GM12878 (cell line): ENCODE data around the gene GORASP2. TPM values are rescaled to one million over a fixed set of nuclear protein-coding genes. Genes with fewer than 3 reads are reported as not detected.

Source experiments
- GATAD2B ChIP-seq: fragments of 450-650 bp; conservative IDR thresholded peaks from 2 replicates; pipeline ENCODE4 v1.6.1; 2017; ENCODE audit warnings: low read depth, mild to moderate bottlenecking, moderate library complexity
- HDGF ChIP-seq: fragments of 450-650 bp; IDR thresholded peaks from 2 replicates; pipeline ENCODE4 v1.6.1; 2016; ENCODE audit warnings: antibody characterized with exemption
- KDM1A ChIP-seq: fragments of 200-600 bp; sonication (generic); IDR thresholded peaks from 2 replicates; pipeline ENCODE4 v1.6.1; 2016; ENCODE audit warnings: borderline replicate concordance
- RELA ChIP-seq: fragments of 450-650 bp; IDR thresholded peaks from 2 replicates; pipeline ENCODE4 v1.8.0; 2014; ENCODE audit warnings: borderline replicate concordance; ENCODE audit not compliant: partially characterized antibody
- SPI1 ChIP-seq: IDR thresholded peaks from 2 replicates; pipeline ENCODE4 v1.6.1; 2011; ENCODE audit warnings: low read depth, mild to moderate bottlenecking, low read length, moderate library complexity, borderline replicate concordance; ENCODE audit not compliant: insufficient read depth
- TAF1 ChIP-seq: IDR thresholded peaks from 2 replicates; pipeline ENCODE4 v1.6.1; 2011; ENCODE audit warnings: mild to moderate bottlenecking, low read depth, low read length, borderline replicate concordance
- TBL1XR1 ChIP-seq: IDR thresholded peaks from 2 replicates; pipeline ENCODE4 v1.6.1; 2012; ENCODE audit warnings: low read depth, low read length, improper control_type of control experiment
- ZBED1 ChIP-seq: IDR thresholded peaks from 2 replicates; pipeline ENCODE4 v1.6.1; 2016; ENCODE audit warnings: borderline replicate concordance
- ZNF207 ChIP-seq: fragments of 450-650 bp; IDR thresholded peaks from 2 replicates; pipeline ENCODE4 v1.6.1; 2014; ENCODE audit warnings: antibody characterized with exemption, mild to moderate bottlenecking, borderline replicate concordance
- ZNF217 ChIP-seq: fragments of 450-650 bp; IDR thresholded peaks from 2 replicates; pipeline ENCODE4 v1.6.1; 2017; ENCODE audit warnings: antibody characterized with exemption, mild to moderate bottlenecking
- ZNF384 ChIP-seq: IDR thresholded peaks from 2 replicates; pipeline ENCODE4 v1.6.1; 2012; ENCODE audit warnings: low read depth, mild to moderate bottlenecking, low read length, improper control_type of control experiment, borderline replicate concordance
- polyA plus RNA-seq, 11 experiments: library from polyadenylated mRNA; depleted of rRNA in 4 of 11; unstranded in 6 of 11; stranded (reverse) in 5 of 11; fragments of >200 nt; fragmentation: Nextera tagmentation in 4 of 11; fragmentation: Illumina TruSeq in 1 of 11; extraction: Ambion mirVana in 4 of 11; extraction: Trizol in 1 of 11; gene quantifications; 1 replicate in 1 of 11; 2 replicates in 10 of 11; pipeline versions ENCODE4 v1.2.1 to v1.2.3, GENCODE V29; 2011 to 2016; ENCODE audit warnings: inconsistent platforms in 2 of 11, missing spikeins in 2 of 11, low read depth in 1 of 11
- total RNA-seq, 4 experiments: library from RNA; depleted of rRNA in 3 of 4; stranded (reverse); fragments of >200 nt in 3 of 4; fragmentation: Illumina TruSeq in 1 of 4; extraction: Trizol in 1 of 4; gene quantifications; 2 replicates each; pipeline versions ENCODE4 v1.2.1 to v1.2.3, GENCODE V29; 2013 to 2021
- TF ChIP-seq, protein P1 (sequence below): fragments of 150-350 bp; IDR thresholded peaks from 2 replicates; pipeline ENCODE4 v1.6.1; 2016; ENCODE audit warnings: low read depth, low read length
- TF ChIP-seq, protein P2 (sequence below): IDR thresholded peaks from 2 replicates; pipeline ENCODE4 v1.6.1; 2011; ENCODE audit warnings: borderline replicate concordance, low read depth, mild to moderate bottlenecking, moderate library complexity, mixed read lengths, low read length; ENCODE audit not compliant: insufficient read depth; ENCODE audit errors: extremely low read length
- TF ChIP-seq, protein P3 (sequence below): fragments of 450-650 bp; IDR thresholded peaks from 2 replicates; pipeline ENCODE4 v1.6.1; 2017; ENCODE audit warnings: mild to moderate bottlenecking, low read depth, inconsistent platforms; ENCODE audit not compliant: poor library complexity, severe bottlenecking
- TF ChIP-seq, protein P4 (sequence below): fragments of 450-650 bp; formaldehyde crosslinking; IDR thresholded peaks from 2 replicates; pipeline ENCODE4 v1.4.0; 2020; ENCODE audit warnings: mild to moderate bottlenecking, moderate library complexity
- TF ChIP-seq, protein P5 (sequence below): IDR thresholded peaks from 2 replicates; pipeline ENCODE4 v1.6.1; 2011; ENCODE audit warnings: mild to moderate bottlenecking, low read depth, low read length, moderate library complexity; ENCODE audit not compliant: insufficient replicate concordance

GORASP2 gene
- total and polyA plus RNA-seq, 10 of the 15 experiments (the other 5 are each of a cell fraction or from before 2014, with no cell fraction given), result 26.3 to 169 (median 103) TPM

DNA sequence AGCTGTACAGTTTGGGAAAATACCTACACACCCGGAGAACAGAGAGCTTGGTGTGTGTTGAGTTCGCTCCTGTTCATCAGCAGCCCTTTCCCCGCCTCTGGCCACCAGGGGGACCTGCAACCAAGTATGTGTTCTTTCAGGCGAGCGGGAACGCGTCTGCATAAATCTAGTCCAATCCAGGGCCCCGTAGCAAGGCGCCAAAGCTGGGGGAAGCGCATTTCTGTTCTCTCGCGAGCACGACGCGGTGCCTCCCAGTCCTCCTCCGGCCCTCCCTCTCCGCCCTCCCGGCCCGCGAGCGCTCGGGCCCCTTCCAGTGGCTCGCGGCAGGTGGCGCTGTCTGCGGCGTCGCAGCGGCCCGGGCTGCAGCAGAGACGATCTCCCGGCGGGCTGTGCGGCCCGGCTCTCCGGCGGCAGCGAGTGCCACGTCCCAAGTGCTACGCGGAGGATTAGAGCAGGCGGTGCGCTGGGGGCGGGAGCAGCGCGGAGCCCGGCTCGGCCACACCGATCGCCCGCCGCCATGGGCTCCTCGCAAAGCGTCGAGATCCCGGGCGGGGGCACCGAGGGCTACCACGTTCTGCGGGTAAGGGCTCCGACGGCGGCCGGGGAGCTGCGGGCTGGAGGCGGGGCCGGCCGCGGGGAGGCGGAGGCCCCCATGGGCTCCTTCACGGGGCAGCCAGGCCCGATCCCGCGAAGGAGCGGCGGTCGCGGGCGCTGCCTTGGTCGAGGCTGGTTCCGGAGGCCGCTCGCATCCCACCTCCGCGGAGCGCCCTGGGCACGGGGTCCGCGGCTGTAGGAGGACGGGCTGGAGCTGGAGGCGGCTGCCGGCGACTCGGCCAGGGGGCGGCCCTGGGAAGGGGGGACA, at the start of gene GORASP2 (continued):
- TF ChIP-seq, protein P1, sequence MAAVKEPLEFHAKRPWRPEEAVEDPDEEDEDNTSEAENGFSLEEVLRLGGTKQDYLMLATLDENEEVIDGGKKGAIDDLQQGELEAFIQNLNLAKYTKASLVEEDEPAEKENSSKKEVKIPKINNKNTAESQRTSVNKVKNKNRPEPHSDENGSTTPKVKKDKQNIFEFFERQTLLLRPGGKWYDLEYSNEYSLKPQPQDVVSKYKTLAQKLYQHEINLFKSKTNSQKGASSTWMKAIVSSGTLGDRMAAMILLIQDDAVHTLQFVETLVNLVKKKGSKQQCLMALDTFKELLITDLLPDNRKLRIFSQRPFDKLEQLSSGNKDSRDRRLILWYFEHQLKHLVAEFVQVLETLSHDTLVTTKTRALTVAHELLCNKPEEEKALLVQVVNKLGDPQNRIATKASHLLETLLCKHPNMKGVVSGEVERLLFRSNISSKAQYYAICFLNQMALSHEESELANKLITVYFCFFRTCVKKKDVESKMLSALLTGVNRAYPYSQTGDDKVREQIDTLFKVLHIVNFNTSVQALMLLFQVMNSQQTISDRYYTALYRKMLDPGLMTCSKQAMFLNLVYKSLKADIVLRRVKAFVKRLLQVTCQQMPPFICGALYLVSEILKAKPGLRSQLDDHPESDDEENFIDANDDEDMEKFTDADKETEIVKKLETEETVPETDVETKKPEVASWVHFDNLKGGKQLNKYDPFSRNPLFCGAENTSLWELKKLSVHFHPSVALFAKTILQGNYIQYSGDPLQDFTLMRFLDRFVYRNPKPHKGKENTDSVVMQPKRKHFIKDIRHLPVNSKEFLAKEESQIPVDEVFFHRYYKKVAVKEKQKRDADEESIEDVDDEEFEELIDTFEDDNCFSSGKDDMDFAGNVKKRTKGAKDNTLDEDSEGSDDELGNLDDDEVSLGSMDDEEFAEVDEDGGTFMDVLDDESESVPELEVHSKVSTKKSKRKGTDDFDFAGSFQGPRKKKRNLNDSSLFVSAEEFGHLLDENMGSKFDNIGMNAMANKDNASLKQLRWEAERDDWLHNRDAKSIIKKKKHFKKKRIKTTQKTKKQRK, result no peak
- TF ChIP-seq KDM1A (no peak), TBL1XR1 (peak; percentile 44; the same call in 1 of the 2 replicates), TAF1 (peak; percentile 89), ZNF207 (peak; percentile 89; the same call in 1 of the 2 replicates), ZNF384 (no peak), ZBED1 (no peak), SPI1 (no peak), GATAD2B (peak; percentile 83; the same call in 1 of the 2 replicates), RELA (peak; percentile 35), ZNF217 (no peak; the same call in 1 of the 2 replicates), HDGF (no peak)
- TF ChIP-seq, protein P2, sequence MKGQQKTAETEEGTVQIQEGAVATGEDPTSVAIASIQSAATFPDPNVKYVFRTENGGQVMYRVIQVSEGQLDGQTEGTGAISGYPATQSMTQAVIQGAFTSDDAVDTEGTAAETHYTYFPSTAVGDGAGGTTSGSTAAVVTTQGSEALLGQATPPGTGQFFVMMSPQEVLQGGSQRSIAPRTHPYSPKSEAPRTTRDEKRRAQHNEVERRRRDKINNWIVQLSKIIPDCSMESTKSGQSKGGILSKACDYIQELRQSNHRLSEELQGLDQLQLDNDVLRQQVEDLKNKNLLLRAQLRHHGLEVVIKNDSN, result no peak
- TF ChIP-seq, protein P3, sequence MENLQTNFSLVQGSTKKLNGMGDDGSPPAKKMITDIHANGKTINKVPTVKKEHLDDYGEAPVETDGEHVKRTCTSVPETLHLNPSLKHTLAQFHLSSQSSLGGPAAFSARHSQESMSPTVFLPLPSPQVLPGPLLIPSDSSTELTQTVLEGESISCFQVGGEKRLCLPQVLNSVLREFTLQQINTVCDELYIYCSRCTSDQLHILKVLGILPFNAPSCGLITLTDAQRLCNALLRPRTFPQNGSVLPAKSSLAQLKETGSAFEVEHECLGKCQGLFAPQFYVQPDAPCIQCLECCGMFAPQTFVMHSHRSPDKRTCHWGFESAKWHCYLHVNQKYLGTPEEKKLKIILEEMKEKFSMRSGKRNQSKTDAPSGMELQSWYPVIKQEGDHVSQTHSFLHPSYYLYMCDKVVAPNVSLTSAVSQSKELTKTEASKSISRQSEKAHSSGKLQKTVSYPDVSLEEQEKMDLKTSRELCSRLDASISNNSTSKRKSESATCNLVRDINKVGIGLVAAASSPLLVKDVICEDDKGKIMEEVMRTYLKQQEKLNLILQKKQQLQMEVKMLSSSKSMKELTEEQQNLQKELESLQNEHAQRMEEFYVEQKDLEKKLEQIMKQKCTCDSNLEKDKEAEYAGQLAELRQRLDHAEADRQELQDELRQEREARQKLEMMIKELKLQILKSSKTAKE, result peak; percentile 54
- TF ChIP-seq, protein P4, sequence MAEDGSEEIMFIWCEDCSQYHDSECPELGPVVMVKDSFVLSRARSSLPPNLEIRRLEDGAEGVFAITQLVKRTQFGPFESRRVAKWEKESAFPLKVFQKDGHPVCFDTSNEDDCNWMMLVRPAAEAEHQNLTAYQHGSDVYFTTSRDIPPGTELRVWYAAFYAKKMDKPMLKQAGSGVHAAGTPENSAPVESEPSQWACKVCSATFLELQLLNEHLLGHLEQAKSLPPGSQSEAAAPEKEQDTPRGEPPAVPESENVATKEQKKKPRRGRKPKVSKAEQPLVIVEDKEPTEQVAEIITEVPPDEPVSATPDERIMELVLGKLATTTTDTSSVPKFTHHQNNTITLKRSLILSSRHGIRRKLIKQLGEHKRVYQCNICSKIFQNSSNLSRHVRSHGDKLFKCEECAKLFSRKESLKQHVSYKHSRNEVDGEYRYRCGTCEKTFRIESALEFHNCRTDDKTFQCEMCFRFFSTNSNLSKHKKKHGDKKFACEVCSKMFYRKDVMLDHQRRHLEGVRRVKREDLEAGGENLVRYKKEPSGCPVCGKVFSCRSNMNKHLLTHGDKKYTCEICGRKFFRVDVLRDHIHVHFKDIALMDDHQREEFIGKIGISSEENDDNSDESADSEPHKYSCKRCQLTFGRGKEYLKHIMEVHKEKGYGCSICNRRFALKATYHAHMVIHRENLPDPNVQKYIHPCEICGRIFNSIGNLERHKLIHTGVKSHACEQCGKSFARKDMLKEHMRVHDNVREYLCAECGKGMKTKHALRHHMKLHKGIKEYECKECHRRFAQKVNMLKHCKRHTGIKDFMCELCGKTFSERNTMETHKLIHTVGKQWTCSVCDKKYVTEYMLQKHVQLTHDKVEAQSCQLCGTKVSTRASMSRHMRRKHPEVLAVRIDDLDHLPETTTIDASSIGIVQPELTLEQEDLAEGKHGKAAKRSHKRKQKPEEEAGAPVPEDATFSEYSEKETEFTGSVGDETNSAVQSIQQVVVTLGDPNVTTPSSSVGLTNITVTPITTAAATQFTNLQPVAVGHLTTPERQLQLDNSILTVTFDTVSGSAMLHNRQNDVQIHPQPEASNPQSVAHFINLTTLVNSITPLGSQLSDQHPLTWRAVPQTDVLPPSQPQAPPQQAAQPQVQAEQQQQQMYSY (CRISPR knock-in tag), result no peak
- TF ChIP-seq, protein P5, sequence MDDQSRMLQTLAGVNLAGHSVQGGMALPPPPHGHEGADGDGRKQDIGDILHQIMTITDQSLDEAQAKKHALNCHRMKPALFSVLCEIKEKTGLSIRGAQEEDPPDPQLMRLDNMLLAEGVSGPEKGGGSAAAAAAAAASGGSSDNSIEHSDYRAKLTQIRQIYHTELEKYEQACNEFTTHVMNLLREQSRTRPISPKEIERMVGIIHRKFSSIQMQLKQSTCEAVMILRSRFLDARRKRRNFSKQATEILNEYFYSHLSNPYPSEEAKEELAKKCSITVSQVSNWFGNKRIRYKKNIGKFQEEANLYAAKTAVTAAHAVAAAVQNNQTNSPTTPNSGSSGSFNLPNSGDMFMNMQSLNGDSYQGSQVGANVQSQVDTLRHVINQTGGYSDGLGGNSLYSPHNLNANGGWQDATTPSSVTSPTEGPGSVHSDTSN, result no peak
